GM18499 (cell line): ENCODE results near the gene PLEKHH3.
"Not testable (repeated sequence)": the region's sequence is repeated elsewhere in the genome, so short reads cannot be mapped to it uniquely, and the experiment has no call there.

Experiments
- ATAC-seq: cut with Tn5 transposase; IDR thresholded peaks from one replicate; pipeline ENCODE4 v1.9.1; 2021; ENCODE audit warnings: moderate number of reproducible peaks; ENCODE audit not compliant: insufficient read depth, unreplicated experiment

PLEKHH3 gene

DNA sequence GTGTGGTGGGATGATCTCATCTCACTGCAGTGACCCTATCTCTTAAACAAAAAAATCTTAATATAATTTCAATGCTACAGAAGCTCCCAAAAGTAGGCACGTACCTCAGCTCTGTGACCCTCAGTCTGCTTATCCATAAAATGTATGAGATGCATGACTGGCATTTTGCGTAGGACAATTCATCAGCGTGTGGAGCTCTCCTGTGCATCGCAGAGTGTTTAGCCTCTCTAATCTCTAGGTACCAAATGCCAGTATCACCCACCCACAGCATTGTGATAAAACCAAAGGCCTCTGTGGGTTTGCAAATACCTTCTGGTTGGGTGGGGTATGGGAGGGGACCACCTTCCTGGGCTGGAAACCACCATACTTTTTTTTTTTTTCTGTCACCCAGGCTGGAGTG, 36.7 kb downstream of the PLEKHH3 start:
- ATAC-seq, result no peak

DNA sequence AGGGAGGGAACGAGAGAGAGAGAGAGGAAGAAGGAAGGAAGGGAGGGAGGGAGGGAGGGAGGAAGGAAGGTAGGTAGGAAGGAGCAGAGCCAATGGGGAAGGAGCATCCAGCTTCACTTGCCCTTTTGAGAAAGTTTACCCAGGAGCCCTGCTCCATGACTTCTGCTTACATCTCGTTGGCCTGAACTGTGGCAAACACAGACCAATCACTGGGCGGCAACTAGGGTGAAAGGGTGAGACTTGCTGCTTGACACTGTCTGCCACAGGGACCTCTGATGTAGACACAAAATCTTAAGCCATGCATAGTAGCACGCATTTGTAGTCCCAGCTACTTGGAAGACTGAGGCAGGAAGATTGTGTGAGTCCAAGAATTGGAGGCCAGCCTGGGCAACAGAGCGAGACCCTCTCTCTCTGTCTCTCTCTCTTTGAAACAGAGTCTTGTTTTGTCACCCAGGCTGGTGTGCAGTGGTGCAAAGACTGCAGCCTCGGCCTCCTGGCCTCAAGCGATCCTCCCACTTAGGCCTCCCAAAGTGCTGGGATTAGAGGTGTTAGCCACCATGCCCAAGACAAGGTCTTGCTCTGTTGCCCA, 37.2 kb downstream of the PLEKHH3 start:
- no peak for ATAC-seq

DNA sequence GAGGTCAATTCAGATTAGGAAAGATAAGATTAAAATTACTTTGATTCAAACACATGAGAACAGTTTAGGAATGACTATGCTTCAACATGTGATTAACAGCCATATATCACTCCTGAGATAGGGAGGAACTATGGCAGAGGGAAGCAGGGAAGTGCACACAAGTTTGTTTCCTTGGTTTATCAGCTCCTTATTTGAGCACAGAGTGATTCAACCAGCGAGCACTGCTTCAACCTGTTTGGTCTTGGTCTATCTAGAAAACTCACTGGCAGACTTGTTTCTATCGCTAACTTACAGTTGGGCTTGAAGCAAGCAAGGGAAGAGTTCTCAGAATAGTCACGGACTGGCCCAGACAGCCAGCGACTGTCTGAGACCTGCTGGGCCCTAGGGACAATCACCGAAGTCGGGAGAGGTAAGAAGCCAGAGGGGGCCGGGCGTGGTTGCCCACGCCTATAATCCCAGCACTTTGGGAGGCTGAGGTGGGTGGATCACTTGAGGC, 43.8 kb downstream of the PLEKHH3 start:
- no peak for ATAC-seq

DNA sequence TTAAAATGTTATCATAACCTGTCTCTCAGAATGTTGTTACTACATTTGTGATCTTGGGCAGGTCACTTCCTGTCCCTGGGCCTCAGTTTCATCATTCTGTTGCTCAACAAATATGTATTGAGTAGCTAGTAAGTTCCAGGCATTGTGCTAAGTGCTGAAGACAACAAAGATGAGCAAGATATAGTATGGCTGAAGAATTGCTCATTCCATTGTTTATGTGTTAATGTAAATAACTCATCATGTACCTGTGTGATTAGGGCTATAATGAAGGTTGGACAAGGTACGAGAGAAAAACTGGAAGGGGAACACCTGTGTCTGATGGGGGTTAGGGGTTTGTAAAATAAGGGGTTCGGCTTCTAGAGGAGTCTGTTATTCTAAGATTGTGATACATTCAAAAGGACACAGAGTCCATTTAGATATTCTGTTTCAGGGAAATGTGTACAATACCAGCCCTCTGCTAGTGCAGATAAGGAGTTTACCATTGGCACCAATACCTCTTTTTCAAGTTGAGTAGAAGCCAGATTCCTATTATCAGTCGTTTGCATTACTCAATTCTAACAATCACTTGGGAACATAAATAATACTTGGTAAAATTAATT, 47.3 kb downstream of the PLEKHH3 start:
- no peak for ATAC-seq

- ATAC-seq, result not testable (repeated sequence)
Measured at GRCh38 chr17:42627032-42627764, 49.6 kb downstream of the PLEKHH3 start.

- ATAC-seq, result no peak
Measured at GRCh38 chr17:42623732-42624596, 52.8 kb downstream of the PLEKHH3 start.

GRCh38 chr17:42623271-42623670, 53.5 kb downstream of the PLEKHH3 start:
- no peak for ATAC-seq

DNA sequence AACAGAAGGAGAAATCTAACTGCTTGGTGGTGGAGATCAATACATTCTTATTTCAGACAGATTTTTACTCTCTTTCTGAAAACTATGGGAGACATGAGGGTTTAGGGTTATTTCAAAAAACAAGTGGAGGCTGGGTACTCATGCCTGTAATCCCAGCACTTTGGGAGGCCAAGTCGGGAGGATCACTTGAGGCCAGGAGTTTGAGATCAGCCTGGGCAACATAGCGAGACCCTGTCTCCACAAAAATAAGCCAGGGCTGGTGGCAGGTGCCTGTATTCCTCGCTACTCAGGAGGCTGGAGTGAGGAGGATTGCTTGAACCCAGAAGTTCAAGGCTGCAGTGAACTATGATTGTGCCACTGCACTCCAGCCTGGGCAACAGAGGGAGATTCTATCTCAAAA, 54.8 kb downstream of the PLEKHH3 start:
- not testable (repeated sequence) for ATAC-seq

GRCh38 chr17:42618442-42619150, 58.2 kb downstream of the PLEKHH3 start:
- ATAC-seq, result no peak

DNA sequence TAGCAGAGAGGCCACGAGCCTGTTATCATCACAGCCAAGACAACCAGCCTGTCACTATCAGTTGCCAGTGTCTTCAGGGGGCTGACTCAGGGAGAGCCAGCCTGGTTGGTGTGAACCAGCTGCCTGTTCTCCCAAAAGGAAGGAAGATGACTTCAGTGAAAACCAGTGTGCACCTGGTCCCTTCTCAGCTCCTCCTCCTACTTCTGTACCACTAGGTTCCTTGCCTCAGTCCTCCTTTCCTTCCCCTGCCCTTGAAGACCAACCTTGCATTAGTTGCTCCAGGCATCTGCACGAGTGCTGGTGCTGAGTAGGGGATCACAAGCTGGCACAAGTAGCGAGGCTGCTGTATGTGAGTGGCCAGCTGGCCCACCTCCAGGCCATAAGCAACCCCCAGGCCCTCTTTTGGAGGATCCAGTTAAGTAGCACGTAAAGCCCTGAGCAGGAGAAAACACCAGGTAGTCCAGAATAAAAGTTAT, 58.8 kb downstream of the PLEKHH3 start:
- ATAC-seq, result no peak
